Transverse colon (tissue), 4 donors: ENCODE measurements around the gene ALKBH3.

Source experiments
- POLR2AphosphoS5 ChIP-seq, 3 donors: sonication (generic); formaldehyde crosslinking; IDR thresholded peaks; one replicate each; pipeline ENCODE4 v1.6.1; 2016; ENCODE audit warnings: antibody characterized with exemption in 3 of 3
- TF ChIP-seq, protein P1 (sequence below), 5 experiments: fragments of 200-600 bp in 3 of 5; fragments of 450-650 bp in 2 of 5; sonication (generic) in 3 of 5; IDR thresholded peaks; 1 replicate in 2 of 5; 2 replicates in 3 of 5; pipeline ENCODE4 v1.5.1; 2016 to 2017; ENCODE audit warnings: antibody characterized with exemption in 5 of 5, inconsistent platforms in 3 of 5, mild to moderate bottlenecking in 2 of 5, moderate library complexity in 1 of 5

DNA sequence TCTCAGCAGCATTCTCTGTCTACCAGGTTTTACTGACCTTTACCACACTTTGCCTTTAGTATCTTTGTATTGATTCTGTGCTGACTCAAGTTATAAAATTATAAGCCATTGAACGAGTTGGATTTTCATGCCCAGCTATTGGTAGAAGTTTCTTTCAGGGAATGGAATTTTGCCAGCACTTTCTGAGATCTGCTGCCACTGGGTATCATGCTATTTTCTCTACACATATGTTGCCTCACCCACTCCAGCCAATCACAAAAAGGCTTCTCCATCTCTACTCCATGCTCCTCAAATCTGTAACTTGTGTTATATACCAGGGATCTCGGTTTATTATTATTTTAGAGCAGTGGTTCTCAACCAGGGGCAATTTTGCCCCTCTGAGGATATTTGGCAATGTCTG, 87.0 kb downstream of the ALKBH3 start:
- TF ChIP-seq POLR2AphosphoS5 (IDR thresholded peaks at IDR 0.05) = no peak
- TF ChIP-seq, protein P1, sequence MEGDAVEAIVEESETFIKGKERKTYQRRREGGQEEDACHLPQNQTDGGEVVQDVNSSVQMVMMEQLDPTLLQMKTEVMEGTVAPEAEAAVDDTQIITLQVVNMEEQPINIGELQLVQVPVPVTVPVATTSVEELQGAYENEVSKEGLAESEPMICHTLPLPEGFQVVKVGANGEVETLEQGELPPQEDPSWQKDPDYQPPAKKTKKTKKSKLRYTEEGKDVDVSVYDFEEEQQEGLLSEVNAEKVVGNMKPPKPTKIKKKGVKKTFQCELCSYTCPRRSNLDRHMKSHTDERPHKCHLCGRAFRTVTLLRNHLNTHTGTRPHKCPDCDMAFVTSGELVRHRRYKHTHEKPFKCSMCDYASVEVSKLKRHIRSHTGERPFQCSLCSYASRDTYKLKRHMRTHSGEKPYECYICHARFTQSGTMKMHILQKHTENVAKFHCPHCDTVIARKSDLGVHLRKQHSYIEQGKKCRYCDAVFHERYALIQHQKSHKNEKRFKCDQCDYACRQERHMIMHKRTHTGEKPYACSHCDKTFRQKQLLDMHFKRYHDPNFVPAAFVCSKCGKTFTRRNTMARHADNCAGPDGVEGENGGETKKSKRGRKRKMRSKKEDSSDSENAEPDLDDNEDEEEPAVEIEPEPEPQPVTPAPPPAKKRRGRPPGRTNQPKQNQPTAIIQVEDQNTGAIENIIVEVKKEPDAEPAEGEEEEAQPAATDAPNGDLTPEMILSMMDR (IDR thresholded peaks at IDR 0.05) = no peak
